Middle frontal gyrus (tissue), 1 donor: ENCODE results near the gene SLC28A1.

ENCODE experiments used
- DNase-seq: peaks from one replicate; pipeline ENCODE4 v3.0.0-alpha.2; 2015; ENCODE audit warnings: low spot score; ENCODE audit errors: extremely low spot score

The SLC28A1 gene

GRCh38 chr15:84991014-84991712 is 106.7 kb downstream of the SLC28A1 start:
- no peak for DNase-seq

DNA sequence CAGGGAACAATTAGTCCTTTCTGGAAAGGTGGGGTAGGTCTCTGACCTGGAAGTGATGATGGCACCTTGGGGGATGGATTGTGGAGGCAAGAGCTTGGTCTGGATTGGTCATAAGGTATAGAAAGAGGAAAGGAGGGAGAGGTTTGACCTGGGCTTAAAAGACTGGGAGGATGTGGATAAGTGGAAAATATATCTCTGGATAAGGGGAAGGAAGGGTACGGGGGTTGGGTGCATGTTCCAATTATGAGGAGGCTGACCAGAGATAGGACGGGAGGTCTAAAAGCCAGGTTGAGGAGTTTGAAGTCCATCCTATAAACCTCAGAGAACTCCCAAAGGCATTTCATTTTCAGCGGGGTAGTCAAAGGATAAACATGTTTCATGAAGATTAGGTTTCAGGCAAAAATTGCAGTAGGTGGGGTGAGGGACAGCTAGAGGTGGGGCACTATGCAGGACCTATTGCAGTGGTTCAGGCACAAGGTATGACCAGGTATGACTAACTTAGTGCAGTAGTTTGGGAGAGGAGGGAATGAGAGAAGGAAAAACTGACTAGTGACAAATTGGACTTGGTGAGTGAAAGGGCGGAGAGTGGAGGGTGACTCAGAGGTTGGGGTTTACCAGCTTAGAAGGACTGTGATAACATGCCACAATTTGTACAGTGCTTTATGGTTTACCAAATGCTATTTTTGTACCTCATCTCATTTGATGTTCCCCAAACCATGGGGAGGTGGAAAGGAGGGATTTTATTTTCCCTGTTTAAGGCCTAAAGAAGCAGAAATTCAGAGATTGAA is 107.9 kb downstream of the SLC28A1 start:
- DNase-seq: no peak
